BLaER1 treated with 17β-estradiol and CSF1 and Interleukin-3, amounts not matched to agents 10 nM and 100 nM (cell line): Measurements from ENCODE around the gene MBTPS1.
A peak's percentile ranks its signal among the peaks of the same experiment; 100 is the strongest.

Source experiments
- H3K27ac ChIP-seq, 11 experiments: shearing (Covaris generic); formaldehyde crosslinking; 2 replicates each; pipeline ENCODE4 v1.8.1; 2022
- H3K27me3 ChIP-seq, 11 experiments: shearing (Covaris generic); formaldehyde crosslinking; 2 replicates each; pipeline ENCODE4 v1.8.1; 2022
- H3K36me3 ChIP-seq, 11 experiments: shearing (Covaris generic); formaldehyde crosslinking; 2 replicates each; pipeline ENCODE4 v1.8.1; 2022
- H3K4me1 ChIP-seq, 10 experiments: shearing (Covaris generic); formaldehyde crosslinking; 2 replicates each; pipeline ENCODE4 v1.8.1; 2022
- H3K4me2 ChIP-seq, 11 experiments: shearing (Covaris generic); formaldehyde crosslinking; 2 replicates each; pipeline ENCODE4 v1.8.1; 2022
- H3K4me3 ChIP-seq, 10 experiments: shearing (Covaris generic); formaldehyde crosslinking; 2 replicates each; pipeline ENCODE4 v1.8.1; 2022
- H3K9ac ChIP-seq, 11 experiments: shearing (Covaris generic); formaldehyde crosslinking; 2 replicates each; pipeline ENCODE4 v1.8.1; 2022
- H3K9me3 ChIP-seq, 11 experiments: shearing (Covaris generic); formaldehyde crosslinking; replicated peaks in 1 of 11; 2 replicates each; pipeline ENCODE4 v1.8.1; 2022
- H4K20me1 ChIP-seq, 11 experiments: shearing (Covaris generic); formaldehyde crosslinking; 2 replicates each; pipeline ENCODE4 v1.8.1; 2022
- Cebpa-rat ChIP-seq, 11 experiments: shearing (Covaris generic); IDR thresholded peaks; 2 replicates each; pipeline ENCODE4 v1.8.1; 2022

MBTPS1 gene

GRCh38 chr16:84081446-84081989, 35.2 kb downstream of the MBTPS1 start:
- Histone ChIP-seq H3K9ac (no peak overlapping the region), H3K4me2 (no peak overlapping the region), H4K20me1 (peaks cover 51 to 93% (median 89%) of the 10 kb centered on the region in 11 experiments; a peak in 21 of 22 replicates), H3K27me3 (peaks cover 0 to 2% (median 0%) of the 10 kb centered on the region in 11 experiments; a peak in 2 of 22 replicates), H3K27ac (no peak overlapping the region), H3K4me3 (no peak overlapping the region), H3K4me1 (peaks cover 33 to 46% (median 37%) of the 10 kb centered on the region in 10 experiments), H3K9me3 (no peaks in the 10 kb centered on the region), H3K36me3 (peaks cover 79 to 91% (median 85%) of the 10 kb centered on the region in 11 experiments)
- TF ChIP-seq Cebpa-rat (IDR thresholded peaks at IDR 0.05), result no peak

- 0 out of 22 replicates have a peak overlapping the region, but pooled peaks of 1 of the 11 experiments have one; percentile 10 for H3K4me2 ChIP-seq
- H3K27ac ChIP-seq, result peak overlapping the region in 2 of 11 experiments; percentile 9 to 17; a peak in 2 of 22 replicates
- H3K27me3 ChIP-seq, result no peaks in the 10 kb centered on the region; a peak in 1 of 22 replicates
- H3K36me3 ChIP-seq, result peaks cover 80 to 93% (median 89%) of the 10 kb centered on the region in 11 experiments
- H4K20me1 ChIP-seq, result peaks cover 49 to 93% (median 82%) of the 10 kb centered on the region in 11 experiments; a peak in 21 of 22 replicates
- no peaks in the 10 kb centered on the region for H3K9me3 ChIP-seq
- no peak overlapping the region for H3K4me3 ChIP-seq
- peaks cover 26 to 38% (median 30%) of the 10 kb centered on the region in 10 experiments for H3K4me1 ChIP-seq
- no peak for TF ChIP-seq Cebpa-rat (IDR thresholded peaks at IDR 0.05)
- H3K9ac ChIP-seq, result no peak overlapping the region
Observed at GRCh38 chr16:84080813-84081212, 35.9 kb downstream of the MBTPS1 start.

- Histone ChIP-seq H3K4me2 (0 out of 22 replicates have a peak overlapping the region, but pooled peaks of 1 of the 11 experiments have one; percentile 10), H3K27me3 (no peaks in the 10 kb centered on the region; a peak in 1 of 22 replicates), H3K9ac (no peak overlapping the region), H3K9me3 (no peaks in the 10 kb centered on the region), H3K4me3 (no peak overlapping the region), H4K20me1 (peaks cover 49 to 97% (median 84%) of the 10 kb centered on the region in 11 experiments; a peak in 21 of 22 replicates), H3K27ac (peak overlapping the region in 2 of 11 experiments; percentile 9 to 17; a peak in 2 of 22 replicates), H3K36me3 (peaks cover 84 to 98% (median 93%) of the 10 kb centered on the region in 11 experiments), H3K4me1 (peaks cover 22 to 34% (median 26%) of the 10 kb centered on the region in 10 experiments)
- no peak for TF ChIP-seq Cebpa-rat (IDR thresholded peaks at IDR 0.05)
Observed at GRCh38 chr16:84080378-84080777, 36.4 kb downstream of the MBTPS1 start.

- TF ChIP-seq Cebpa-rat (IDR thresholded peaks at IDR 0.05), result no peak
- Histone ChIP-seq H3K4me1 (peaks cover 14 to 27% (median 19%) of the 10 kb centered on the region in 10 experiments), H3K4me3 (no peak overlapping the region), H3K27me3 (no peaks in the 10 kb centered on the region; a peak in 1 of 22 replicates), H3K4me2 (no peak overlapping the region), H3K9me3 (no peaks in the 10 kb centered on the region), H3K9ac (no peak overlapping the region), H3K27ac (no peak overlapping the region), H4K20me1 (peaks cover 50 to 97% (median 84%) of the 10 kb centered on the region in 11 experiments; a peak in 21 of 22 replicates), H3K36me3 (peaks cover 90 to 100% (median 97%) of the 10 kb centered on the region in 11 experiments)
Observed at GRCh38 chr16:84079664-84080063, 37.1 kb downstream of the MBTPS1 start.

- Histone ChIP-seq H3K27ac (no peak overlapping the region), H4K20me1 (peaks cover 45 to 78% (median 63%) of the 10 kb centered on the region in 11 experiments; a peak in 21 of 22 replicates), H3K4me3 (no peak overlapping the region), H3K4me1 (peaks cover 1 to 8% (median 3%) of the 10 kb centered on the region in 10 experiments; a peak in 16 of 20 replicates), H3K9ac (no peak overlapping the region), H3K9me3 (no peaks in the 10 kb centered on the region), H3K4me2 (no peak overlapping the region), H3K36me3 (peaks cover 94 to 100% (median 99%) of the 10 kb centered on the region in 11 experiments), H3K27me3 (no peaks in the 10 kb centered on the region)
- no peak for TF ChIP-seq Cebpa-rat (IDR thresholded peaks at IDR 0.05)
Observed at GRCh38 chr16:84075376-84075775, 41.4 kb downstream of the MBTPS1 start.

- peaks cover 94 to 100% (median 99%) of the 10 kb centered on the region in 11 experiments for H3K36me3 ChIP-seq
Observed at GRCh38 chr16:84074721-84075120, 42.0 kb downstream of the MBTPS1 start.

GRCh38 chr16:84072014-84072413, 44.7 kb downstream of the MBTPS1 start:
- TF ChIP-seq Cebpa-rat (IDR thresholded peaks at IDR 0.05), result no peak
- H3K4me2 ChIP-seq, result no peak overlapping the region
- H3K4me1 ChIP-seq, result peaks cover 0 to 36% (median 15%) of the 10 kb centered on the region in 10 experiments; a peak in 14 of 20 replicates
- H4K20me1 ChIP-seq, result peaks cover 17 to 57% (median 45%) of the 10 kb centered on the region in 11 experiments; a peak in 20 of 22 replicates
- H3K27ac ChIP-seq, result no peak overlapping the region
- H3K4me3 ChIP-seq, result no peak overlapping the region
- H3K9me3 ChIP-seq, result no peaks in the 10 kb centered on the region
- H3K36me3 ChIP-seq, result peaks cover 86 to 100% (median 99%) of the 10 kb centered on the region in 11 experiments
- H3K27me3 ChIP-seq, result no peaks in the 10 kb centered on the region
- H3K9ac ChIP-seq, result no peak overlapping the region

More at GRCh38 chr16:84074721-84075120, 42.0 kb downstream of the MBTPS1 start:
- Histone ChIP-seq H3K27me3 (no peaks in the 10 kb centered on the region), H3K27ac (no peak overlapping the region), H3K4me3 (no peak overlapping the region), H3K4me2 (no peak overlapping the region), H4K20me1 (peaks cover 43 to 72% (median 58%) of the 10 kb centered on the region in 11 experiments; a peak in 21 of 22 replicates), H3K9ac (no peak overlapping the region), H3K9me3 (no peaks in the 10 kb centered on the region), H3K4me1 (peaks cover 0 to 14% (median 2%) of the 10 kb centered on the region in 10 experiments; a peak in 14 of 20 replicates)
- no peak for TF ChIP-seq Cebpa-rat (IDR thresholded peaks at IDR 0.05)

GRCh38 chr16:84071121-84071520, 45.6 kb downstream of the MBTPS1 start:
- Histone ChIP-seq H3K36me3 (peaks cover 85 to 100% (median 97%) of the 10 kb centered on the region in 11 experiments), H3K4me2 (no peak overlapping the region), H3K27me3 (no peaks in the 10 kb centered on the region), H3K9ac (no peak overlapping the region), H3K4me3 (no peak overlapping the region), H3K9me3 (no peaks in the 10 kb centered on the region), H3K27ac (no peak overlapping the region), H3K4me1 (peaks cover 0 to 36% (median 15%) of the 10 kb centered on the region in 10 experiments; a peak in 14 of 20 replicates), H4K20me1 (peaks cover 15 to 53% (median 37%) of the 10 kb centered on the region in 11 experiments; a peak in 20 of 22 replicates)
- TF ChIP-seq Cebpa-rat (IDR thresholded peaks at IDR 0.05), result no peak

- H3K4me3 ChIP-seq, result no peak overlapping the region
- peaks cover 8 to 38% (median 24%) of the 10 kb centered on the region in 11 experiments; a peak in 20 of 22 replicates for H4K20me1 ChIP-seq
- H3K4me1 ChIP-seq, result peaks cover 0 to 36% (median 15%) of the 10 kb centered on the region in 10 experiments; a peak in 12 of 20 replicates
- H3K27ac ChIP-seq, result peak overlapping the region in 4 of 11 experiments; percentile 10 to 52 (median 42); a peak in 6 of 22 replicates
- no peaks in the 10 kb centered on the region for H3K9me3 ChIP-seq
- peaks cover 79 to 100% (median 94%) of the 10 kb centered on the region in 11 experiments for H3K36me3 ChIP-seq
- H3K27me3 ChIP-seq, result no peaks in the 10 kb centered on the region
- H3K9ac ChIP-seq, result 0 out of 22 replicates have a peak overlapping the region, but pooled peaks of 3 of the 11 experiments have one; percentile 10 to 14 (median 11)
- H3K4me2 ChIP-seq, result peak overlapping the region in 6 of 11 experiments; percentile 0 to 80 (median 64); a peak in 10 of 22 replicates
- TF ChIP-seq Cebpa-rat (IDR thresholded peaks at IDR 0.05), result no peak
Observed at GRCh38 chr16:84069540-84069939, 47.2 kb downstream of the MBTPS1 start.
